HG03571 (cell line): ENCODE measurements around the gene CROCC2.

ENCODE experiments used
- ATAC-seq: cut with Tn5 transposase; IDR thresholded peaks from one replicate; pipeline ENCODE4 v1.9.1; 2021; ENCODE audit not compliant: unreplicated experiment

CROCC2 gene

GRCh38 chr2:241009191-241009590 is 103.1 kb downstream of the CROCC2 start:
- no peak for ATAC-seq

GRCh38 chr2:241009601-241010530 is 103.7 kb downstream of the CROCC2 start:
- ATAC-seq: no peak

GRCh38 chr2:241010531-241011295 is 104.6 kb downstream of the CROCC2 start:
- ATAC-seq: no peak

GRCh38 chr2:241011296-241011600 is 105.1 kb downstream of the CROCC2 start:
- ATAC-seq: no peak

- no peak for ATAC-seq
Measured at GRCh38 chr2:241011751-241012510, 105.8 kb downstream of the CROCC2 start.

GRCh38 chr2:241014224-241014623 is 108.1 kb downstream of the CROCC2 start:
- ATAC-seq: no peak

- ATAC-seq: no peak
Measured at GRCh38 chr2:241014764-241015163, 108.6 kb downstream of the CROCC2 start.

- ATAC-seq: no peak
Measured at GRCh38 chr2:241015439-241015838, 109.3 kb downstream of the CROCC2 start.

- no peak for ATAC-seq
Measured at GRCh38 chr2:241017228-241017940, 111.2 kb downstream of the CROCC2 start.

- no peak for ATAC-seq
Measured at GRCh38 chr2:241018051-241018891, 112.1 kb downstream of the CROCC2 start.

- no peak for ATAC-seq
Measured at GRCh38 chr2:241019441-241020139, 113.5 kb downstream of the CROCC2 start.

GRCh38 chr2:241020201-241020600 is 114.1 kb downstream of the CROCC2 start:
- no peak for ATAC-seq

- no peak for ATAC-seq
Measured at GRCh38 chr2:241020629-241021190, 114.6 kb downstream of the CROCC2 start.

- ATAC-seq: no peak
Measured at GRCh38 chr2:241025639-241026038, 119.5 kb downstream of the CROCC2 start.

GRCh38 chr2:241029599-241030332 is 123.6 kb downstream of the CROCC2 start:
- ATAC-seq: no peak

GRCh38 chr2:241030333-241030680 is 124.2 kb downstream of the CROCC2 start:
- ATAC-seq: no peak

GRCh38 chr2:241030883-241031282 is 124.7 kb downstream of the CROCC2 start:
- no peak for ATAC-seq

- no peak for ATAC-seq
Measured at GRCh38 chr2:241031436-241032165, 125.5 kb downstream of the CROCC2 start.
